GM19328 (cell line): ENCODE data around the gene HS3ST1.

Source experiments
- ATAC-seq: cut with Tn5 transposase; IDR thresholded peaks from one replicate; pipeline ENCODE4 v1.9.1; 2021; ENCODE audit warnings: mild to moderate bottlenecking, moderate library complexity; ENCODE audit not compliant: unreplicated experiment

HS3ST1 gene

DNA sequence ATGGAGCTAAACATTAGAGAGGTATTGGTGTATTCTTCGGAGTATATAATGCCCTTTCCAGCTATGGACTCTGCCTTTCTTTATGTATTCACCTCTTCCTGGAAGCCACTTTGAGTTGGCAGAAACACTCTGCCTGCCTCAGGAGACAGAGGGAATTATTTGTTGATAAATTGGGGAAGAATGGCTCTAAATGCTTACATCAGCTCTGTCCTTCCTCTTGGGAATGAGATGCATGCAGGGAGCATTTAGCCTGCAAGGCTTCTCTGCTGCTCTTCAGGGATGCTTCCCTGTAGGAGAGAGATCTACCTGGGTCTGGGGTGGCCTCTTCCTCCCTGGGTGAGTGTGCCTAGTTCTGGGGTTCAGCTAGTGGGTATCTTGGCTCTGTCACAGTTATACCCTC, 6.9 kb upstream of the HS3ST1 start:
- ATAC-seq: no peak

DNA sequence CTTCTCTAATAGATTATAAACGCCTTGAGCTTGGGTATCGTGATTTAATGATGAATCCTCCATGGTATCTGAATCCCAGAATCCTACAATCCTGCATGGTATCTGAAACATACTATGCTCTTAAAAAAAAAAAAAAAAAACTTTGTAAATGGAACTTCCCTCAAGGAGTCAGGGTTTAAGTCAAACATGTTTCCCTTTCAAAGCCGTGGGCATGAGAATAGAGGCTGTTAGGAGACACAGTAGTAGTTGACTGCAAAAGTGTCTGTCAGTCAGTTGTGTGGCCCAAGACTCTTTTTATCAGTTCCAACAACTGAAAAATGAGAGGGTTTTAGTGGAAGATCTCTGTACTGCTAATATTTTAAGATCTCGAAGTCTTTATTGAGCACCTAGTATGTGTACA, 2.4 kb upstream of the HS3ST1 start:
- no peak for ATAC-seq

- ATAC-seq: no peak
Measured at GRCh38 chr4:11430536-11430935, 1.8 kb upstream of the HS3ST1 start.

- ATAC-seq: no peak
Measured at GRCh38 chr4:11429699-11430045, 978 bp upstream of the HS3ST1 start.

DNA sequence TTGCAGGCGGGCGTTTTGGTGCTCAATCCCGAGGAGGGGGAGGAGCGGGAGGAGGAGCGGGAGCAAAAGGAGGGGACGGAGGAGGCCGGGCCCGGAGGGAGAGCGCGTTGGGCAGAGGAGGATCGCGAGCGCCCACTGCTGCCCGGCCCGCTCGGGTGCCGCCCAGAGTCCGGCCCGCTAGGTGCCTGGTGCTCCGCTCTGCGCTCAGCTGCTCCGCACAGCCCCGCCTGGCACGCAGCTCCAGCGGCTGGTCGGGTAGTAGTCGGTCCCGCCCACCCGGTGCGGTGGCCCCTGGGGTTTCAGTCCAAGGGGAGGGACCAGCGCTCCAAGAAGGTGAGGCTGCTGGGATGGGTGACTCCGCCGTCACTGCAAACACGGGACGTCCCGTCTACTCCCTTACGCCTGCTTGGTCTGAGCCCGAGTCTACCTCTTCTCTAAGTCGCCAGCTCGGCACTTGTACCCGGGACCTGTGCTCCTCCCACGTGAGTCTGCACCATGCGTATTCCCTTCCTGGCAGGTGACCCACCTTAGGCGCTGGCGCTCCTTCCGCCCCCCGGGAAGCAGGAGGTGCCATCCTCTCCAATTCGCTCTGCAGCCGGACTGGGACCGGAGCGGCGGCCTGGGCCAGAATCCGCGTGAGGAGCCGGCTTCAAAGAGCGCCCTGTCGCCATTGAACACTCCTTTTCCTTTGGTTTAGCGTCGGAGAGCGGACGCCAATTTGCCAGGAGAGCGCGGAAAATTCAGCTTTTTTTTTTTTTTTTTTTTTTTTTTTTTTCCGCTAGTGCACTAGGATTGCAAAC, 405 bp upstream of the HS3ST1 start:
- ATAC-seq: peak; percentile 66

- ATAC-seq: no peak
Measured at GRCh38 chr4:11427121-11427996, 1.3 kb downstream of the HS3ST1 start.

DNA sequence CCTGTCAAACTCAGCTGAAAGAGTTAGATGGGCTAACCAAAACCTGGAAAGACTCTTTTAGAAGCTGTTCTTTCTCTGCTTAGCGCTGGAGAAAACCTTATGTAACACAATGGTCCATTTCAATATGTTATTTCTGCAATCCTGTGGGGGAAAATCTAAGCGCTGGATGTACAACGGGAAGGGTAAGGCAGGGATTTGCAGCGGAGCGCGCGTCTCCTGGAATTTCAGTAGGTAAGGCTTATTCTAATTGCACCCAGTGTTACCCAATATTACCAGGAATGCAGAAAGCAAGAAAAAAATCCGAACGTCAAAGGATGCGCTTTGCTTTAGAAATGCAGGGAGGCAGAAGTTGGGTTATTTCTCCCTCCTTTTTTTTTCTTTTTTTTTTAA, 2.0 kb downstream of the HS3ST1 start:
- no peak for ATAC-seq

DNA sequence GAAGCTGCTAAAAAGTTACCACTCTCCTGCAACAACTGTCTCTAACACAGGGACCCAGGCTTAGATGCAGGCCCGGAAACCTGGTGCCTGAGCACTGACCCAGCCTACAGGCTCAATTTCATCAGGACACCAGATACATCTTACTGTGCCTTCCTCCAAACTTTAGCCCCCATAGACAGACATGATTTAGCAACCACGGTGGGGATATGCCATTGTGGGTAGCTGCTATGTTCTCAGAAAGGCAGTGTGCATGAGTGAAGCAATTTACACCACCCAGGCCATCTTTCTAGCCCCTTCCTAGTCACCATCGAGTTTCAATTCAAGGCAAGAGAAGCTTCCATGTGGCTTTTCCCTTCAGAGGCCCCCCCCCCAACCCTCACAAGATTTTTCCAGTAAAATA, 2.7 kb downstream of the HS3ST1 start:
- ATAC-seq: no peak

- ATAC-seq: no peak
Measured at GRCh38 chr4:11424856-11425255, 3.8 kb downstream of the HS3ST1 start.

DNA sequence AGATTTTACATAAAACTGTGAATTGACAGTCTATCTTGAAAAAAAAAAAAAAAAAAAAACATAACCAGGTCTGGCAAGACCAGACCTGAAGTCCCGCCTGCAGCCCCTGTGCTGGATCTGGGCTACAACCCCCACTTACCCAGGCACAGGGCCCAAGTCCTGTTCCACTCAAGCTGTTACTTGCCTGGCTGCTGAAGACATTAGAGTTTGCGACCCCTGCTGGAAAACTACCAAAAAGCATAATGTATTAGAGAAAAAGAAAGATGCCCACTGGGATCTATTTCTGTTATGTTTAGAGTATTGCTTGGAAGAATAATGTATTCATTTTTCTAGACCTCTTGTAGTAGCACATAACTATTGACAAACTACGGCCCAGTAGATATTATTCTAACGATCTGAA, 4.7 kb downstream of the HS3ST1 start:
- no peak for ATAC-seq

GRCh38 chr4:11423465-11423864, 5.2 kb downstream of the HS3ST1 start:
- no peak for ATAC-seq

DNA sequence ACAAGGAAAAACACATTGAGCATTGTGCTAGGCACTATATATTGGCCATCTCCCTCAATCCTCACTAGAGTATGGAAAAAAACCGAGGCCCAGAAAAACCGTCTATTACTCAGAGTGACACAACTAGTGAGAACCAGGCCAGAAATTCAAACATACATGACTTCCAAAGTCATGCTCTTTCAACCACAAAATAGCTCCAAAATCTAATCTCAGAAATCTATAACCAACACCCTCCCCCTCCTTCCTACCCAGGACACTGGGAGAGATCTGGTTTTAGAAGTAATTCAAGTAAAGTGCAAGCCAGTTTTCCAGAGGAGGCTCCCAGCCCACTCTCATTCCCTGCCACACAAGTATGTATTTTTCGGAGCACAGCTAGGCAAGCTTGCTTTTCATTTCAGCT, 7.6 kb downstream of the HS3ST1 start:
- ATAC-seq: no peak

DNA sequence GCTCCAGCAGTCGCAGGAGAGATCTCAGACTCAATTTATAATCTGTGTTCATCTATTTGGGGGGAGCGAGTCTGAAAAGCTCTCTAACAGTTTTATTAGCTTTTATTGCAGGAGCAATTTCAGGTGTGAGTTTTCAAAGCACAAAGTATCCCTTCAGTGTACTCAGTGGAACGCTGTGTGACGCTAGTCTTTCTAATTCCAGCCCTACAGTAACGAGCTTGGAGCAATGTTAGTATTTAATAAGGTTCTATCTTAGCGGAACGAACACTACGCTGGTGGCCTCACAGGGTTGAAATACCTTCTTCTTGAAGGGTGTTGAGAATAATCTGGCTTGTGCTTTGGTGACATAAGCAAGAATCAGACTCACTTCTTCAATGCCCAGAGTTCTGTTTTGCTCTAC, 8.4 kb downstream of the HS3ST1 start:
- no peak for ATAC-seq

GRCh38 chr4:11418610-11419009, 10.1 kb downstream of the HS3ST1 start:
- no peak for ATAC-seq

GRCh38 chr4:11416767-11417113, 12.0 kb downstream of the HS3ST1 start:
- no peak for ATAC-seq

GRCh38 chr4:11416071-11416766, 12.5 kb downstream of the HS3ST1 start:
- peak; percentile 21 for ATAC-seq

GRCh38 chr4:11415409-11416070, 13.2 kb downstream of the HS3ST1 start:
- peak; percentile 49 for ATAC-seq

- no peak for ATAC-seq
Measured at GRCh38 chr4:11412211-11412610, 16.5 kb downstream of the HS3ST1 start.

- ATAC-seq: no peak
Measured at GRCh38 chr4:11409632-11410031, 19.1 kb downstream of the HS3ST1 start.

- ATAC-seq: no peak
Measured at GRCh38 chr4:11408233-11408967, 20.3 kb downstream of the HS3ST1 start.

DNA sequence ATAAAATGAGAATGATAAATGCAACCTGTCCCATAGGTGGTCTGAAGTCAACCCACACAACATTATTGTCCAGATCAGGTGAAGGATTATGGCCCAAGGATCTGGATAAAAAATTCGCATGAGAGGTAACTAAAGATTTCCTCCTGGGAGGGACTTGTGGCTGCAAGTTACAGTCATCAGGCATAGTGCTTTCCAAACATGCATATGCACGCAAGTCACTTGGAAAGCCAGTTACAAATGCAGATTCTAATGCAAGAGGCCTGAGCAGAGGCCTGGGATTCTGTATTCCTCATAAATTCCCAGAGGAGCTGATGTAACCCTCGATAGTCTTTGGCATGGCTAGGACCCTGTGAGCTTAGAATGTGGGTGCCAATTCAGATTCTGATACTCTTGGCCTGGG, 21.1 kb downstream of the HS3ST1 start:
- no peak for ATAC-seq
